GM12872 (cell line): ENCODE results near the gene KAT8.

Source experiments
- CTCF ChIP-seq: IDR thresholded peaks from 3 replicates; pipeline ENCODE4 v1.5.1; 2011; ENCODE audit warnings: low read depth, mild to moderate bottlenecking, low read length, moderate library complexity; ENCODE audit not compliant: insufficient read depth

Gene KAT8

GRCh38 chr16:31117384-31118222, at the start of gene KAT8:
Gene KAT8, plus strand, starts transcription at chr16:31117664. Its CDS starts 18 bp downstream, at chr16:31117682.
- TF ChIP-seq CTCF, result no peak

GRCh38 chr16:31071861-31072260, 45.6 kb upstream of the KAT8 start:
- TF ChIP-seq CTCF, result no peak

- TF ChIP-seq CTCF, result no peak
These were observed 44.8 kb upstream of the KAT8 start for GRCh38 chr16:31072540-31073141.

- no peak for TF ChIP-seq CTCF
These were observed 44.1 kb upstream of the KAT8 start for GRCh38 chr16:31073142-31073969.

GRCh38 chr16:31073970-31074813, 43.3 kb upstream of the KAT8 start, which contains the start of the genes ZNF646 and ZNF668:
Gene ZNF646, plus strand, starts transcription at chr16:31074422. Its CDS starts 1,903 bp downstream, at chr16:31076325.
Gene ZNF668, minus strand, starts transcription at chr16:31074240. Its CDS starts 9,781 bp downstream, at chr16:31064459.
- TF ChIP-seq CTCF, result peak; percentile 4; the same call in 1 of the 3 replicates

GRCh38 chr16:31074814-31075183, 42.7 kb upstream of the KAT8 start:
- TF ChIP-seq CTCF, result 0 out of 3 replicates have a peak, but pooled peaks have one; percentile 3
